ENCODE measurements around the gene LCE2D.
"Not testable (repeated sequence)": the region's sequence is repeated elsewhere in the genome, so short reads cannot be mapped to it uniquely, and the experiment has no call there.

DNA sequence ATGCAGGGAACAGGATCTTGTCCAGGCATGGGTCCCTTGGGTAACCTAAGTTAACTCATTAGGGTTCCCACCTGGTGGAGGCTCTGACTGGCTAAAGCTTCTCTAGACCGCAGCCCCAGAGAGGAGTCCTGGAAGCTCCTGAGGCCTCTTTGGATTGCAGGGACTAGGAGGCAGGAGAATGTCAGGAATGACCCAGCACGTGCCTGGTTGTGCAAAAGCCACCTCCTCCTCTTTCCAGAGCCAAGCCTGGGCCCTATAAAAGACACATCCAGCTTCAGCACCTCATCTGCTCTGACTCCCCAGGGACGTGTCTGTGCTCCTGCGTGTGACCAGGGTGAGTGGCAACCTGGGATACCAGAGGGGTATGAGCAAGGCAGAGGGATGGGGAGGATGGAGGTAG is 22.6 kb downstream of the LCE2D start, which contains the start of gene LCE2B:
- TF ChIP-seq CTCF (IDR thresholded peaks at IDR 0.05; ENCODE audit: low read length); EZH2 (IDR thresholded peaks at IDR 0.05; ENCODE audit: borderline replicate concordance, low read length): not testable (repeated sequence)

Data from OCI-LY1 (cell line).